H1 (cell line): Measurements from ENCODE around the gene SFTPA2. TPM values are rescaled to one million over a fixed set of nuclear protein-coding genes. Genes with fewer than 3 reads are reported as not detected.

Experiments
- CTCF ChIA-PET: fragments of 300-600 bp; sonication (Branson Sonifier 250); formaldehyde crosslinking; loops from one replicate; lab custom pipeline; 2021; ENCODE audit not compliant: partially characterized antibody; lab: Charles Lee
- POLR2A ChIA-PET: fragments of 300-600 bp; sonication (Branson Sonifier 250); formaldehyde crosslinking; loops from one replicate; lab custom pipeline; 2021; ENCODE audit warnings: inconsistent platforms; ENCODE audit not compliant: partially characterized antibody; lab: Charles Lee
- DNase-seq, 2 experiments: peaks; one replicate each; pipeline versions ENCODE4 v3.0.0 to v3.0.0-alpha.2; 2010 to 2022; ENCODE audit warnings: low spot score in 2 of 2, low read depth in 1 of 2, mixed read lengths in 1 of 2
- FAIRE-seq: peaks from 2 replicates; lab custom pipeline; 2011; peaks lifted over from hg19 to GRCh38; lab: Jason Lieb, UNC
- H2AFZ ChIP-seq: 2 replicates; pipeline ENCODE4 v1.8.1; 2012; ENCODE audit warnings: low read length, inconsistent platforms
- H2AK5ac ChIP-seq: 2 replicates; pipeline ENCODE4 v1.6.1; 2013; ENCODE audit warnings: low read depth, low read length
- H2BK120ac ChIP-seq: replicated peaks from 2 replicates; pipeline ENCODE3; 2013; ENCODE audit warnings: low read depth, low read length, inconsistent platforms
- H2BK12ac ChIP-seq: 2 replicates; pipeline ENCODE4 v1.6.1; 2013; ENCODE audit warnings: low read depth, low read length
- H2BK15ac ChIP-seq: 2 replicates; pipeline ENCODE4 v1.6.1; 2013; ENCODE audit warnings: low read length
- H2BK20ac ChIP-seq: 2 replicates; pipeline ENCODE4 v1.6.1; 2013; ENCODE audit warnings: low read length
- H2BK5ac ChIP-seq: 2 replicates; pipeline ENCODE4 v1.6.1; 2013; ENCODE audit warnings: low read depth, low read length
- H3K14ac ChIP-seq: 2 replicates; pipeline ENCODE4 v1.6.1; 2013; ENCODE audit warnings: inconsistent platforms; ENCODE audit not compliant: insufficient read length
- H3K18ac ChIP-seq: 2 replicates; pipeline ENCODE4 v1.6.1; 2013; ENCODE audit warnings: low read length; ENCODE audit errors: extremely low read depth
- H3K23ac ChIP-seq: 2 replicates; pipeline ENCODE4 v1.6.1; 2013; ENCODE audit warnings: inconsistent platforms; ENCODE audit not compliant: insufficient read length
- H3K23me2 ChIP-seq: 2 replicates; pipeline ENCODE4 v1.6.1; 2013; ENCODE audit warnings: low read depth, low read length
- H3K27ac ChIP-seq: 2 replicates; pipeline ENCODE4 v1.6.1; 2011; ENCODE audit warnings: low read depth, low read length, inconsistent platforms
- H3K27me3 ChIP-seq, 4 experiments: replicated peaks in 1 of 4; 1 replicate in 1 of 4; 2 replicates in 3 of 4; pipeline versions ENCODE4 v1.6.1 to v1.8.1; 2011 to 2013; ENCODE audit warnings: low read length in 3 of 4, mild to moderate bottlenecking in 3 of 4, inconsistent platforms in 2 of 4, mixed read lengths in 2 of 4, moderate library complexity in 1 of 4; ENCODE audit not compliant: control insufficient read depth in 3 of 4, insufficient read depth in 3 of 4; ENCODE audit errors: extremely low read depth in 1 of 4
- H3K36me3 ChIP-seq, 4 experiments: 2 replicates each; pipeline versions ENCODE4 v1.6.1 to v1.8.1; 2011 to 2013; ENCODE audit warnings: mild to moderate bottlenecking in 4 of 4, low read length in 3 of 4, moderate library complexity in 2 of 4, control low read depth in 1 of 4, inconsistent platforms in 1 of 4; ENCODE audit not compliant: insufficient read depth in 4 of 4, control insufficient read depth in 2 of 4
- H3K4ac ChIP-seq: replicated peaks from 2 replicates; pipeline ENCODE3; 2013; ENCODE audit warnings: low read length, low read depth, mixed read lengths, inconsistent platforms; ENCODE audit not compliant: insufficient read length
- H3K4me1 ChIP-seq, 4 experiments: replicated peaks in 1 of 4; 1 replicate in 1 of 4; 2 replicates in 3 of 4; pipeline versions ENCODE4 v1.6.1 to v1.8.1; 2011 to 2013; ENCODE audit warnings: low read length in 3 of 4, inconsistent platforms in 2 of 4, mixed read lengths in 1 of 4; ENCODE audit not compliant: insufficient read depth in 4 of 4, control insufficient read depth in 3 of 4
- H3K4me2 ChIP-seq, 2 experiments: 2 replicates each; pipeline versions ENCODE4 v1.6.1 to v1.8.1; 2011 to 2013; ENCODE audit warnings: low read depth in 2 of 2, low read length in 2 of 2, control low read depth in 1 of 2, inconsistent platforms in 1 of 2, mild to moderate bottlenecking in 1 of 2; ENCODE audit not compliant: insufficient read depth in 1 of 2
- H3K4me3 ChIP-seq, 4 experiments: fragments of 200-600, 300-600 bp in 1 of 4; sonication (generic), shearing (Covaris generic), sonication (Bioruptor Twin) in 1 of 4; 2 replicates each; pipeline versions ENCODE4 v1.5.1 to v1.8.1; 2011 to 2016; ENCODE audit warnings: low read length in 4 of 4, low read depth in 3 of 4, control low read depth in 2 of 4, inconsistent platforms in 2 of 4, mild to moderate bottlenecking in 2 of 4, mixed read lengths in 1 of 4, moderate library complexity in 1 of 4; ENCODE audit not compliant: insufficient read depth in 2 of 4; ENCODE audit errors: extremely low read depth in 1 of 4
- H3K56ac ChIP-seq: replicated peaks from 2 replicates; pipeline ENCODE3; 2013; ENCODE audit warnings: low read depth, mild to moderate bottlenecking, mixed read lengths, low read length, inconsistent platforms; ENCODE audit not compliant: insufficient read length
- H3K79me1 ChIP-seq: 2 replicates; pipeline ENCODE4 v1.6.1; 2013; ENCODE audit warnings: low read depth, low read length, control low read depth
- H3K79me2 ChIP-seq, 2 experiments: 2 replicates each; pipeline versions ENCODE4 v1.6.1 to v1.8.1; 2012 to 2013; ENCODE audit warnings: low read length in 2 of 2, mild to moderate bottlenecking in 2 of 2, inconsistent platforms in 1 of 2; ENCODE audit not compliant: insufficient read depth in 2 of 2, control insufficient read depth in 1 of 2
- H3K9ac ChIP-seq, 4 experiments: replicated peaks in 1 of 4; 1 replicate in 1 of 4; 2 replicates in 3 of 4; pipeline versions ENCODE4 v1.6.1 to v1.8.1; 2011 to 2013; ENCODE audit warnings: low read depth in 3 of 4, low read length in 3 of 4, control low read depth in 2 of 4, mild to moderate bottlenecking in 2 of 4, moderate library complexity in 2 of 4, inconsistent platforms in 1 of 4; ENCODE audit errors: extremely low read depth in 1 of 4
- H3K9me3 ChIP-seq, 2 experiments: 2 replicates each; pipeline versions ENCODE4 v1.6.1 to v1.8.1; 2012 to 2013; ENCODE audit warnings: mild to moderate bottlenecking in 2 of 2, moderate library complexity in 2 of 2, control low read depth in 1 of 2, inconsistent platforms in 1 of 2, low read depth in 1 of 2, low read length in 1 of 2, mixed read lengths in 1 of 2; ENCODE audit not compliant: insufficient read depth in 2 of 2
- H4K20me1 ChIP-seq, 2 experiments: replicated peaks in 1 of 2; 2 replicates each; pipeline versions ENCODE3 to v1.8.1; 2011 to 2013; ENCODE audit warnings: inconsistent platforms in 2 of 2, low read length in 2 of 2, mild to moderate bottlenecking in 1 of 2; ENCODE audit not compliant: insufficient read depth in 2 of 2, control insufficient read depth in 1 of 2
- H4K5ac ChIP-seq: 2 replicates; pipeline ENCODE4 v1.6.1; 2013; ENCODE audit warnings: low read length, low read depth, mixed read lengths, inconsistent platforms; ENCODE audit not compliant: insufficient read length
- H4K8ac ChIP-seq: 2 replicates; pipeline ENCODE4 v1.8.0; 2013; ENCODE audit warnings: mild to moderate bottlenecking, moderate library complexity, low read length, inconsistent platforms; ENCODE audit not compliant: insufficient read depth; ENCODE audit errors: extremely low read depth
- H4K91ac ChIP-seq: replicated peaks from 2 replicates; pipeline ENCODE3; 2013; ENCODE audit warnings: low read length, mixed read lengths, inconsistent platforms; ENCODE audit not compliant: insufficient read length
- BCL11A ChIP-seq, 2 experiments: IDR thresholded peaks; one replicate each; pipeline ENCODE4 v1.6.1; 2011; ENCODE audit warnings: low read depth in 2 of 2, low read length in 2 of 2, mild to moderate bottlenecking in 2 of 2
- CTCF ChIP-seq, 3 experiments: IDR thresholded peaks; 1 replicate in 2 of 3; 2 replicates in 1 of 3; pipeline versions ENCODE4 v1.5.1 to v1.6.1; 2011; ENCODE audit warnings: low read length in 3 of 3, mild to moderate bottlenecking in 3 of 3, inconsistent platforms in 2 of 3, low read depth in 1 of 3, moderate library complexity in 1 of 3; ENCODE audit not compliant: insufficient read depth in 1 of 3; ENCODE audit errors: control extremely low read depth in 1 of 3
- E2F6 ChIP-seq: IDR thresholded peaks from 2 replicates; pipeline ENCODE4 v1.6.1; 2012; ENCODE audit warnings: inconsistent platforms
- NANOG ChIP-seq: IDR thresholded peaks from 2 replicates; pipeline ENCODE4 v1.6.1; 2011; ENCODE audit warnings: low read length, low read depth, mild to moderate bottlenecking, inconsistent platforms; ENCODE audit not compliant: insufficient read depth, poor library complexity, severe bottlenecking
- PHF8 ChIP-seq: fragments of 200-600 bp; sonication (generic); conservative IDR thresholded peaks from 2 replicates; pipeline ENCODE4 v1.7.1; 2012; ENCODE audit warnings: low read depth, mild to moderate bottlenecking, inconsistent platforms, low read length, moderate library complexity
- RXRA ChIP-seq: IDR thresholded peaks from 2 replicates; pipeline ENCODE4 v1.6.1; 2011; ENCODE audit warnings: low read depth, mild to moderate bottlenecking, low read length, moderate library complexity; ENCODE audit not compliant: insufficient read depth
- SIRT6 ChIP-seq: IDR thresholded peaks from one replicate; pipeline ENCODE4 v1.7.1; 2012; ENCODE audit warnings: low read length, inconsistent platforms
- TAF1 ChIP-seq: IDR thresholded peaks from 2 replicates; pipeline ENCODE4 v1.6.1; 2011; ENCODE audit warnings: mild to moderate bottlenecking, low read depth, low read length
- TCF12 ChIP-seq: IDR thresholded peaks from 2 replicates; pipeline ENCODE4 v1.6.1; 2011; ENCODE audit warnings: low read depth, mild to moderate bottlenecking, low read length
- USF2 ChIP-seq: IDR thresholded peaks from 2 replicates; pipeline ENCODE4 v1.6.1; 2011; ENCODE audit warnings: low read length, improper control_type of control experiment
- WGBS, 2 experiments: shearing (Covaris generic) in 1 of 2; methylation state at CpG; one replicate each; pipeline versions ENCODE4 v1.1.6 to v1.1.7; 2013 to 2015; ENCODE audit warnings: low lambda C conversion rate in 2 of 2, mixed read lengths in 2 of 2, inconsistent platforms in 1 of 2, low coverage in 1 of 2, missing lambda C conversion rate in 1 of 2; ENCODE audit not compliant: insufficient replicate concordance in 2 of 2, insufficient coverage in 1 of 2, insufficient read length in 1 of 2; ENCODE audit errors: extremely low coverage in 1 of 2, missing lambda C conversion rate in 1 of 2; 5-methylcytosine and 5-hydroxymethylcytosine counted together
- polyA plus RNA-seq, 7 experiments: library from polyadenylated mRNA; depleted of rRNA in 3 of 7; stranded (reverse) in 5 of 7; unstranded in 2 of 7; fragments of >200 nt in 5 of 7; fragments of 200-250 nt in 2 of 7; gene quantifications; 1 replicate in 5 of 7; 2 replicates in 1 of 7; 4 replicates in 1 of 7; pipeline versions ENCODE4 v1.2.1 to v1.2.3, GENCODE V29; 2011 to 2013; ENCODE audit warnings: missing spikeins in 2 of 7, mixed read lengths in 2 of 7
- total RNA-seq: library from RNA; stranded (reverse); fragmentation: NEBNext Ultra II Directional; extraction: Animal tissue kit (Norgen Biotek cat#: 25700); gene quantifications from 2 replicates; pipeline ENCODE4 v1.2.1, GENCODE V29; 2021

SFTPA2 gene
- total and polyA plus RNA-seq, 2 of the 8 experiments (the other 6 are each of a cell fraction or from before 2014, with no cell fraction given): not detected

- no peaks in the 10 kb centered on the region for H3K36me3 ChIP-seq
- no peaks in the 10 kb centered on the region for H3K23me2 ChIP-seq
- H2AK5ac ChIP-seq: no peak overlapping the region
- H2BK5ac ChIP-seq: no peak overlapping the region
- no peak for DNase-seq
- no peak overlapping the region for H4K5ac ChIP-seq
- H4K91ac ChIP-seq: no peak overlapping the region
- no peak overlapping the region for H4K8ac ChIP-seq
- no peak overlapping the region for H2BK15ac ChIP-seq
- H3K27ac ChIP-seq: no peak overlapping the region
- no peak overlapping the region for H2BK12ac ChIP-seq
- no peaks in the 10 kb centered on the region for H3K4me1 ChIP-seq
- no peak for FAIRE-seq
- H3K79me2 ChIP-seq: no peaks in the 10 kb centered on the region
- WGBS, 2 experiments: 88% methylated on average over 2 of the region's 2 CpGs; no CpG with 5 or more reads in 1 of the 2 experiments
- H3K4me3 ChIP-seq: no peak overlapping the region
- no peaks in the 10 kb centered on the region for H3K9me3 ChIP-seq
- H3K4ac ChIP-seq: no peak overlapping the region
- no peak overlapping the region for H3K18ac ChIP-seq
- H3K23ac ChIP-seq: no peak overlapping the region
- peaks cover 0 to 1% (median 0%) of the 10 kb centered on the region in 4 experiments; a peak in 1 of 7 replicates for H3K27me3 ChIP-seq
- H4K20me1 ChIP-seq: no peaks in the 10 kb centered on the region
- no peaks in the 10 kb centered on the region for H3K79me1 ChIP-seq
- ChIA-PET CTCF (interaction anchor here (0.7 to 2.8 kb wide), 2 partner anchors 21 to 213 kb away, joined by 3 to 8 read pairs; no protein-coding TSS in a partner anchor), POLR2A (no interaction called here)
- no peak overlapping the region for H3K56ac ChIP-seq
- H2AFZ ChIP-seq: peak overlapping the region; percentile 24; the same call in 1 of the 2 replicates
- no peak overlapping the region for H3K9ac ChIP-seq
- H3K4me2 ChIP-seq: no peak overlapping the region
- no peak overlapping the region for H2BK120ac ChIP-seq
- no peak overlapping the region for H3K14ac ChIP-seq
- H2BK20ac ChIP-seq: no peak overlapping the region
- TF ChIP-seq RXRA (no peak), PHF8 (no peak), CTCF (IDR thresholded peaks at IDR 0.05; ENCODE audit: control extremely low read depth in 1 of 3, insufficient read depth in 1 of 3, low read depth in 1 of 3, low read length in 3 of 3) (no peak), USF2 (no peak), SIRT6 (no peak), TAF1 (no peak), TCF12 (no peak), BCL11A (IDR thresholded peaks at IDR 0.05; ENCODE audit: low read depth in 2 of 2, low read length in 2 of 2) (no peak), NANOG (no peak), E2F6 (no peak)
Observed at GRCh38 chr10:79586933-79587332, 26.7 kb upstream of the SFTPA2 start.
